Measurements from ENCODE around the gene TNRC18. TPM values are rescaled to one million over a fixed set of nuclear protein-coding genes. Genes with fewer than 3 reads are reported as not detected.
A peak's percentile ranks its signal among the peaks of the same experiment; 100 is the strongest.

TNRC18 gene
- total and polyA plus RNA-seq, 9 of the 15 experiments (the other 6 are each of a cell fraction or from before 2014, with no cell fraction given), result 0.03 to 43.2 (median 18.0) TPM

DNA sequence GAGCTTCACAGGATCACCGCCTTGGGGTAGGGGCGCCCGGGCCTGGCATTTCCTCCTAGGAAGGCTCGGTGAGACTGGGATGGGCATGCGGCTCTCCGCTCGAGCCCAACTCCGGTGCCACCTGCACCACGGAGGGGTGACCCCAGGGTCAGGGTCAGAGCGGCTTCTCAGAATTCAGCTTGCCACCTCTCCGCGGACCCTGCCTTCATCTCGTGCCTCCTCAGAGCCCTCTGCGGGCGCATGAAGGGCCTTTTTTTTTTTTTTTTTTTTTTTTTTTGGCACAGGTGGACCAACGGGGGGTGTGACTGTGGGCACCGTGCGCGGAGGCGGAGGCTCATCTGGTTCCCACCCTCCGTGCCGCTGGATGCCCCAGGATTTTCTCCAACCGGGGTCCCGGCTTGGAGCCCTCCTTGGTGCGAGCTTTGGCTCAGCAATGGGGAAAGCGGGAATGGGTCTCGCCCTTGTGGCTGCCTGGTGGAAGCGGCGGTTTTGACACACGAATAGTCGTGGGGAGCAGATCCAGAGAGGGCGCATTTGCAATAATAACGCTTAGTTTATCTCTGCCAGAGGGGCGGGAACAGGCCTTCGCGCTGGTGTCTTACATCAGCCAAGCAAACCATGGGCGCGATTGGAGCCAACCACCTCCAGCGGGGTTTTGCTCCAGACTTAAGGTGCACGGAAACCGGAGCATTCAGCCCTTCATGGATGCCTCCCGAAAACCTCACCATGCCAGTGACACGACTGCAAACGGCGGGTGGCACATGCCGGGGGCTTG lies 5.0 kb upstream of the TNRC18 start (continued):
- TF ChIP-seq E2F6 (IDR thresholded peaks at IDR 0.05; ENCODE audit: borderline replicate concordance in 1 of 2, extremely low read depth in 1 of 2, insufficient read depth in 1 of 2, insufficient read length in 1 of 2, low read depth in 1 of 2, low read length in 1 of 2, poor library complexity in 1 of 2, severe bottlenecking in 1 of 2) (peak; percentile 66 to 85), POLR2G (IDR thresholded peaks at IDR 0.05; ENCODE audit: low read depth, low read length) (peak; percentile 80), NRF1 (conservative IDR thresholded peaks at IDR 0.05 in 1 of 2, IDR thresholded peaks at IDR 0.05 in 1 of 2) (peak; percentile 28 to 36; a peak in 2 of 4 replicates), SAP30 (IDR thresholded peaks at IDR 0.05; ENCODE audit: borderline replicate concordance, insufficient read depth, low read depth, low read length, poor library complexity, severe bottlenecking) (peak; percentile 27), TBL1XR1 (IDR thresholded peaks at IDR 0.05; ENCODE audit: low read length in 2 of 2) (peak in 1 of 2 experiments; percentile 64; a peak in 2 of 4 replicates), GTF2E2 (tag; IDR thresholded peaks at IDR 0.05) (peak; percentile 54; the same call in 1 of the 2 replicates), ZNF347 (CRISPR knock-in tag; IDR thresholded peaks at IDR 0.05; ENCODE audit: low read depth) (no peak), SOX6 (IDR thresholded peaks at IDR 0.05) (peak; percentile 48), CTBP1 (IDR thresholded peaks at IDR 0.05; ENCODE audit: borderline replicate concordance) (peak; percentile 14; the same call in 1 of the 2 replicates), ATF7 (IDR thresholded peaks at IDR 0.05) (peak; percentile 62; the same call in 1 of the 2 replicates), CXXC5 (CRISPR knock-in tag; IDR thresholded peaks at IDR 0.05) (peak; percentile 92), TAF1 (IDR thresholded peaks at IDR 0.05; ENCODE audit: control insufficient read depth, extremely low read depth, insufficient read depth, low read length, severe bottlenecking) (peak; percentile 42), POLR2A (conservative IDR thresholded peaks at IDR 0.05) (peak; percentile 62)
- TF ChIP-seq, protein P1, sequence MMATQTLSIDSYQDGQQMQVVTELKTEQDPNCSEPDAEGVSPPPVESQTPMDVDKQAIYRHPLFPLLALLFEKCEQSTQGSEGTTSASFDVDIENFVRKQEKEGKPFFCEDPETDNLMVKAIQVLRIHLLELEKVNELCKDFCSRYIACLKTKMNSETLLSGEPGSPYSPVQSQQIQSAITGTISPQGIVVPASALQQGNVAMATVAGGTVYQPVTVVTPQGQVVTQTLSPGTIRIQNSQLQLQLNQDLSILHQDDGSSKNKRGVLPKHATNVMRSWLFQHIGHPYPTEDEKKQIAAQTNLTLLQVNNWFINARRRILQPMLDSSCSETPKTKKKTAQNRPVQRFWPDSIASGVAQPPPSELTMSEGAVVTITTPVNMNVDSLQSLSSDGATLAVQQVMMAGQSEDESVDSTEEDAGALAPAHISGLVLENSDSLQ (IDR thresholded peaks at IDR 0.05), result peak; percentile 45
- TF ChIP-seq, protein P2, sequence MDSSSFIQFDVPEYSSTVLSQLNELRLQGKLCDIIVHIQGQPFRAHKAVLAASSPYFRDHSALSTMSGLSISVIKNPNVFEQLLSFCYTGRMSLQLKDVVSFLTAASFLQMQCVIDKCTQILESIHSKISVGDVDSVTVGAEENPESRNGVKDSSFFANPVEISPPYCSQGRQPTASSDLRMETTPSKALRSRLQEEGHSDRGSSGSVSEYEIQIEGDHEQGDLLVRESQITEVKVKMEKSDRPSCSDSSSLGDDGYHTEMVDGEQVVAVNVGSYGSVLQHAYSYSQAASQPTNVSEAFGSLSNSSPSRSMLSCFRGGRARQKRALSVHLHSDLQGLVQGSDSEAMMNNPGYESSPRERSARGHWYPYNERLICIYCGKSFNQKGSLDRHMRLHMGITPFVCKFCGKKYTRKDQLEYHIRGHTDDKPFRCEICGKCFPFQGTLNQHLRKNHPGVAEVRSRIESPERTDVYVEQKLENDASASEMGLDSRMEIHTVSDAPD (CRISPR knock-in tag; IDR thresholded peaks at IDR 0.05), result peak; percentile 13; the same call in 1 of the 2 replicates
